Type B pancreatic cell (in vitro differentiated cells): ENCODE data around the gene SLC8B1. TPM values are rescaled to one million over a fixed set of nuclear protein-coding genes. Genes with fewer than 3 reads are reported as not detected.

Experiments used
- DNase-seq: peaks from one replicate; pipeline ENCODE4 v3.0.0; 2021; ENCODE audit warnings: mixed read lengths; ENCODE audit not compliant: unreplicated experiment; ENCODE audit errors: extremely low spot score
- H3K27ac Mint-ChIP-seq: 2 replicates; pipeline ENCODE4 v1.8.0; 2021; ENCODE audit warnings: mild to moderate bottlenecking, mixed read lengths
- H3K27me3 Mint-ChIP-seq: 2 replicates; pipeline ENCODE4 v1.8.0; 2021; ENCODE audit warnings: mixed read lengths
- H3K36me3 Mint-ChIP-seq: 2 replicates; pipeline ENCODE4 v1.8.0; 2021; ENCODE audit warnings: mixed read lengths
- H3K4me1 Mint-ChIP-seq: one replicate; pipeline ENCODE4 v1.8.0; 2021; ENCODE audit warnings: mixed read lengths; ENCODE audit not compliant: unreplicated experiment
- H3K4me3 Mint-ChIP-seq: 2 replicates; pipeline ENCODE4 v1.8.0; 2021; ENCODE audit warnings: mild to moderate bottlenecking, mixed read lengths
- H3K9me3 Mint-ChIP-seq: 2 replicates; pipeline ENCODE4 v1.8.0; 2021; ENCODE audit warnings: mixed read lengths
- CTCF ChIP-seq: fragments of 200-600 bp; sonication (generic); conservative IDR thresholded peaks from 2 replicates; pipeline ENCODE4 v1.5.0; 2021; ENCODE audit warnings: antibody characterized with exemption, mild to moderate bottlenecking
- total RNA-seq: library from RNA; stranded (reverse); gene quantifications from 2 replicates; pipeline ENCODE4 v1.2.1, GENCODE V29; 2021; ENCODE audit warnings: low replicate concordance

The SLC8B1 gene
- total RNA-seq, 1 donor from 2014 or later = 29.6 TPM

- TF ChIP-seq CTCF = no peak
- peaks cover 3% of the 10 kb centered on the region for H3K4me1 Mint-ChIP-seq
- peaks cover 12% of the 10 kb centered on the region for H3K36me3 Mint-ChIP-seq
- DNase-seq = no peak
- H3K27me3 Mint-ChIP-seq = no peaks in the 10 kb centered on the region
- no peak overlapping the region for H3K4me3 Mint-ChIP-seq
- no peaks in the 10 kb centered on the region for H3K9me3 Mint-ChIP-seq
- peak overlapping the region; percentile 99 for H3K27ac Mint-ChIP-seq
These were observed 37.1 kb downstream of the SLC8B1 start for GRCh38 chr12:113297621-113298471.

- Mint-ChIP-seq H3K4me1 (no peaks in the 10 kb centered on the region), H3K4me3 (no peak overlapping the region), H3K9me3 (no peaks in the 10 kb centered on the region), H3K27me3 (no peaks in the 10 kb centered on the region), H3K27ac (no peak overlapping the region), H3K36me3 (peaks cover 10% of the 10 kb centered on the region)
- TF ChIP-seq CTCF = no peak
- DNase-seq = no peak
These were observed 37.7 kb downstream of the SLC8B1 start for GRCh38 chr12:113297214-113297587.

- H3K9me3 Mint-ChIP-seq = no peaks in the 10 kb centered on the region
- H3K27ac Mint-ChIP-seq = peak overlapping the region; percentile 18
- DNase-seq = no peak
- no peaks in the 10 kb centered on the region for H3K4me1 Mint-ChIP-seq
- H3K27me3 Mint-ChIP-seq = no peaks in the 10 kb centered on the region
- H3K36me3 Mint-ChIP-seq = peaks cover 12% of the 10 kb centered on the region
- no peak for TF ChIP-seq CTCF
- H3K4me3 Mint-ChIP-seq = no peak overlapping the region
These were observed 38.2 kb downstream of the SLC8B1 start for GRCh38 chr12:113296557-113297213.

GRCh38 chr12:113295886-113296556 is 38.9 kb downstream of the SLC8B1 start:
- Mint-ChIP-seq H3K4me3 (no peak overlapping the region), H3K36me3 (peaks cover 10% of the 10 kb centered on the region), H3K27ac (peak overlapping the region; percentile 18), H3K4me1 (no peaks in the 10 kb centered on the region), H3K9me3 (no peaks in the 10 kb centered on the region), H3K27me3 (no peaks in the 10 kb centered on the region)
- no peak for TF ChIP-seq CTCF
- DNase-seq = no peak

GRCh38 chr12:113293100-113293499 is 41.8 kb downstream of the SLC8B1 start:
- H3K9me3 Mint-ChIP-seq = no peaks in the 10 kb centered on the region
- no peak for DNase-seq
- no peak for TF ChIP-seq CTCF
- H3K27ac Mint-ChIP-seq = no peak overlapping the region
- no peaks in the 10 kb centered on the region for H3K4me1 Mint-ChIP-seq
- H3K4me3 Mint-ChIP-seq = no peak overlapping the region
- no peaks in the 10 kb centered on the region for H3K27me3 Mint-ChIP-seq
- peaks cover 5% of the 10 kb centered on the region for H3K36me3 Mint-ChIP-seq
